Measurements from ENCODE around the gene TBL1X.
A peak's percentile ranks its signal among the peaks of the same experiment; 100 is the strongest.

Gene TBL1X

DNA sequence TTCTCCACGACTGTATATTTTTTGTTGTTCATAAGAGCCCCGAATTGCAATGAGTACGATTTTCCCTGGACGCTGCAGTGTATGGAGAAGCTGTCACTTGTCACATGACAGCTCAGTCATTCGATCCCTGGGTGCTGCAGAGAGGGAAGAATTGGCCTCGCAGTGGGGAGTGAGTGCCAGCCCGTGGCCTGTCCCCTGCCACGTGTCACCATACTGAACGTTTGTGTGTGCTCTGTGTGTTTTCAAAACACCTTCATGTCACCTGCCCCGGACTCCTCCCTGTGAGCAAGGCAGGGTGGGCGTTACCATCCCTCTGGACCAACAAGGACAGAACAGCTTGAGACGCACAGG is 77.9 kb downstream of the TBL1X start:
- no peak for TF ChIP-seq GATA1 (IDR thresholded peaks at IDR 0.05; ENCODE audit: low read depth, low read length)
- TF ChIP-seq POLR2A (IDR thresholded peaks at IDR 0.05; ENCODE audit: low read length) = no peak
- no peak for DNase-seq

DNA sequence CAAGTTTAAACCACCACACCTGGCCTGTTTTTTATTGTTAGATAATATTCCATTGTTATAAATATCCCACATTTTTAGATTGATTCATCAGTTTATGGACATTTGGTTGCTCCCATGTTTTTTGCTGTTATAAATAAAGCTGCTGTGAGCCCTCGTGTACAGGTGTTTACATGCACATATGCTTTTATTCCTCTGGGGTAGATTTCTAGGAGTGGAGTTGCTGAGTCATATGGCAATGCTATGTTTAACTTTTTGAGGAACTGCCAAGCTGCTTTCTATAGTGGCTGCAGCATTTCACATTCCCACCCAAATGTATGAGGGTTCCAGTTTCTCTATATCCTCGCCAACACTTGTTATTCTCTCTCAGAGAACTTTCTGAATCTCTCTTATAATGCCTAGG is 90.5 kb downstream of the TBL1X start:
- TF ChIP-seq GATA1 (IDR thresholded peaks at IDR 0.05; ENCODE audit: low read depth, low read length) = no peak
- no peak for TF ChIP-seq POLR2A (IDR thresholded peaks at IDR 0.05; ENCODE audit: low read length)
- peak; percentile 2 to 33 for DNase-seq

DNA sequence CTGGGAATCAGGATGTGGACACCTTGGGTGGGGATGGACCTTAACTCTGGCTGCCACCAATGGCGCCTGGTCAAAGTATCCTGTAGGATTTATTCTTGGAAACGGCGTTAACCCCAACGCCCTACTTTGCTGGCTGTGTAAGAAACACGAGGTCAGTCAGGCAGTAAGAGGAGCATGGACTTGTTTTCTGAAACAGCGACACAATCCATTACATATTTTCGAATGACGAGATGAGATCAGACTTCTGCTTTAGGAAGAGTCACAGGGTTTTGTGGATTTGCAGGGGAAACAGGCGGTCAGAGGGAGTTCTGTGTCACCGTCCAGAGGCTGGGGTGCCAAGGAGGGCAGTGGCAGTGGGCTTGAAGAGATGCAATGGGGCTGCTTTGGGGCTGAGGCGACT is 92.2 kb downstream of the TBL1X start:
- DNase-seq = no peak
- no peak for TF ChIP-seq POLR2A (IDR thresholded peaks at IDR 0.05; ENCODE audit: low read length)
- no peak for TF ChIP-seq GATA1 (IDR thresholded peaks at IDR 0.05; ENCODE audit: low read depth, low read length)

DNA sequence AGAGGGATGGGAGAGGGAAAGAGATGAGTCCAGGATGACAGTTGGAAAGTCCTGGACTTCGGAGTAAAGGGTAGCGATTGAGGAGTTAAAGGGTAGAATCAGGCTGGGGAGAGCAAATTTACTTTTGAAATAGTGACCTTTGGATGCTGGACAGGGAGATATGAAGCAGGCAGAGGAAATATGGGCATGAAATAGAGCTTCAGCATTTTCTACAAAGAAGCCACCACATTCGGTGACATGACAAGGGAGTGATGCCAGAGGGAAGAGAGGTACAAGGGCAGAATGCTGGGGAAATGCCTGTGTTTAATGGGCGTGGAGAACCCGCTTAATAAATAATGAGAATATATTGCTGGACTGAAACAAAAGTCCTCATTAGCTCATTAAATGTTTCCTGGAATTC is 92.7 kb downstream of the TBL1X start:
- DNase-seq = no peak
- TF ChIP-seq GATA1 (IDR thresholded peaks at IDR 0.05; ENCODE audit: low read depth, low read length) (no peak), POLR2A (IDR thresholded peaks at IDR 0.05; ENCODE audit: low read length) (no peak)

DNA sequence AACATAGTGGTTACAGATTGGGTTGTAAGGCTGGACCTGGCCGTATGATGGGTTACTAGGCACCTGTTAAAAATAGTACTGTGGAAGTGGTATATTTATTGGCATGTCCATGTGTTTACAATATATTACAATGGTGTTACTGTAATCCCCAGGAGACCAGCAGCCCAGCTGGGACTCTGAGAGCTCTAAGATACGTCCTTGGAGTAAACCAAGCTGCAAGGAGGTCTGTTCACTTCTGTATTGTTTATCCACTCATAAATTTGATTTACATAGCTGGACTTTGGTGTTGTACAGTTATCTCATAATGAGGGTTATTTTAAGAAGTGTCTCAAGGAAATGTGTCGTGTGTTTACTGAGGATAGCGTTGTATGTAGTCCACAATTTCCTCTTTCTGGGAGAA is 93.8 kb downstream of the TBL1X start:
- no peak for DNase-seq
- TF ChIP-seq POLR2A (IDR thresholded peaks at IDR 0.05; ENCODE audit: low read length) (no peak), GATA1 (IDR thresholded peaks at IDR 0.05; ENCODE audit: low read depth, low read length) (no peak)

DNA sequence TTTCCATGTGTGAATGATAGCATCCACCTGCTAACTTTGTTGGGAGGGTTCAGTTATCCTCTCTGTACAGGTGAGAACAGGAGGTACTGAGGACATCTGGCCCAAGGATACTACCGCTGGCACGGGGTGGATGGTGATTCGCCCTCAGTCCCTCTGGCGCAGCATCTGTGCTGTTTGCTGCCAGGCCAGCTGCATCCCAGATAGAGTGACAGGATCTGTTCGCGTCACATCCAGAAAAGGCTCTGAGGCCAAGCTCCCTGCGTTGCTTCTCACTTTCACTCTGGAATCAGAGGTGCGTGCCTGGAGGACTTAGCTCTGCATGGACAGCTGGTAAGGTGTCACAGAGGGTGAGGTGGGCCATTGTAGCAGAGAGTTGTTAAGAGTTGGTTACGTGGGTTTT is 95.4 kb downstream of the TBL1X start:
- DNase-seq = no peak
- no peak for TF ChIP-seq POLR2A (IDR thresholded peaks at IDR 0.05; ENCODE audit: low read length)
- no peak for TF ChIP-seq GATA1 (IDR thresholded peaks at IDR 0.05; ENCODE audit: low read depth, low read length)

DNA sequence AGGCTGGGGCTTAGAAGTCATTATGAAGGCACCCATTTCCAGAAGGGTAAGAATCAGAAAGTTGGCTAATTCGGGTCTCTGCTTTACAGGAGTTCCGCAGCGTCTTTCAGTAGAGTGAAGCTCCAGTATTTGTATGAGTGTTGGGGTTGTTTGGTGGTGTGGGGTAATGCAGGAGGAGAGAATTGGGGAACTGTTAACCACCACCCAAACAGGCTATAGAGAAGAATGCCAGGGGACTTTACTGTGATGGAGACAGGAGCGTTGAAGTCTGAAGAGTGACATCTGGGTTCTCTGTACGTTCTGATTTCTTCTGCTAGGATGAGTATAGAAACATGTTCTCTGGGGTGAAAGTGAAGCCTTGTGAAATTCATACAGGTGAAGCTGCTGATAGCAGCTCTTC is 96.3 kb downstream of the TBL1X start:
- TF ChIP-seq POLR2A (IDR thresholded peaks at IDR 0.05; ENCODE audit: low read length) (no peak), GATA1 (IDR thresholded peaks at IDR 0.05; ENCODE audit: low read depth, low read length) (no peak)

DNA sequence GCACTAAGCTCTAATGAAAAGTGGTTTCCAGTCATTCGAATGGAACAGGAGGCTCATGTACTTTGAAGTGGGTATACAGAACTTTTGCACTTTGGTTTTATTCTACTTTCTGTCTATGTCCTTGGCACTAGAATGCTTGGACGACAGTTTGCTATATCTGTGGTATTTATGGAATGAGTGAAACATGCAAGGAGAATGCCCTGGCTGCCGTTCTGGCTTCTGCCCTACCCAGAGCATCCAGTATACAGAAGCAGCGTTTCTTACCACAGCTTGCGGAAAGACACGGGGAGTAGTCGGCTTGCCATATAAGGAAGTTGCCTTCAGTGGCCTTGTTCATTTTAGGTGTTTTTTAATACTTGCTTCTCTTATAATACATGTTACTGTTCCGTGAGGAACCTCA is 98.0 kb downstream of the TBL1X start:
- no peak for TF ChIP-seq POLR2A (IDR thresholded peaks at IDR 0.05; ENCODE audit: low read length)
- TF ChIP-seq GATA1 (IDR thresholded peaks at IDR 0.05; ENCODE audit: low read depth, low read length) = no peak
- no peak for DNase-seq

More for the DNA sequence above, 96.3 kb downstream of the TBL1X start:
- DNase-seq = no peak

DNA sequence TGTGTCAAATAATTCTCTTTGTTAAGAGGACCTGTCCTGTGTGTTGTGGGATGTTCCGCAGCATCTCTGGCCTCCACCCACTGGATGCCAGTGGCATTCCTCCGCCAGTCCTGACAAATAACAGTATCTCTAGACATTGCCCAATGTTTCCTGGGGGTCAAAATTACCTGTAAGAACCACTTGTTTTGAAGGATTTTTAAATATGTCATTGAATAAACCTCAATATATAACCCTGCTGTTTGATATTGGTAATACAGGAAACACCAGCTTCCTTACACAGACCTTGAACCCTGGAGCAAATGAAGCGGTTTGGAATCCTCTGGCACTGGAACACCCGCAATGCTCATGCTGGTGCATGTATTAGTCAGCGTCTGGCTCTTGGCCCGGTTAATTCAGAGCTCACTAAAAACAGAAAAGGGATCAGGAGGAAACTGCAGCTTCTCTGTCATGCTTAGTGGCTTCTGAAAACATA is 101.3 kb downstream of the TBL1X start:
- TF ChIP-seq POLR2A (IDR thresholded peaks at IDR 0.05; ENCODE audit: low read length) (no peak), GATA1 (IDR thresholded peaks at IDR 0.05; ENCODE audit: low read depth, low read length) (no peak)
- DNase-seq = peak in 1 of 2 experiments; percentile 1

DNA sequence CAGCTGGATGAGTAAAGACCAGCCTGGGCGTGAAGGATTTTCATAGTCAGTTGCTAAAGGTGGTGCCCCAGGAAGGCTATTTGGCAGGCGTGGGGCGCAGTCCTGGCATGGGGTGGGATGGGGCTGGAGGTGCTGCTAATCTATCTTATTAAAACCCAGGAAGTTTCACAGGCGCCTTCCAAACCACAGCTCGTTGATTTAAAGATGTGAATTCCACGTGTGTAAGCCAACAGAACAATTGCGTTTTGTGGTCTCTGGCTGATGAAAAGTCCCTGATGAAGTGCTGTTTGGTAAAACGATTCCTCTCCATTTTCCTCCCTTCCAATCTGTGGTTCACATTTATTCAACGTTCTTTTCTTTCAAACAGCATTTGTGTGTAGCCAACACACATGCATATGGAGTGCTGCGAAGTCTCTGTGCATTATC is 105.0 kb downstream of the TBL1X start:
- DNase-seq = no peak
- no peak for TF ChIP-seq POLR2A (IDR thresholded peaks at IDR 0.05; ENCODE audit: low read length)
- TF ChIP-seq GATA1 (IDR thresholded peaks at IDR 0.05; ENCODE audit: low read depth, low read length) = no peak

DNA sequence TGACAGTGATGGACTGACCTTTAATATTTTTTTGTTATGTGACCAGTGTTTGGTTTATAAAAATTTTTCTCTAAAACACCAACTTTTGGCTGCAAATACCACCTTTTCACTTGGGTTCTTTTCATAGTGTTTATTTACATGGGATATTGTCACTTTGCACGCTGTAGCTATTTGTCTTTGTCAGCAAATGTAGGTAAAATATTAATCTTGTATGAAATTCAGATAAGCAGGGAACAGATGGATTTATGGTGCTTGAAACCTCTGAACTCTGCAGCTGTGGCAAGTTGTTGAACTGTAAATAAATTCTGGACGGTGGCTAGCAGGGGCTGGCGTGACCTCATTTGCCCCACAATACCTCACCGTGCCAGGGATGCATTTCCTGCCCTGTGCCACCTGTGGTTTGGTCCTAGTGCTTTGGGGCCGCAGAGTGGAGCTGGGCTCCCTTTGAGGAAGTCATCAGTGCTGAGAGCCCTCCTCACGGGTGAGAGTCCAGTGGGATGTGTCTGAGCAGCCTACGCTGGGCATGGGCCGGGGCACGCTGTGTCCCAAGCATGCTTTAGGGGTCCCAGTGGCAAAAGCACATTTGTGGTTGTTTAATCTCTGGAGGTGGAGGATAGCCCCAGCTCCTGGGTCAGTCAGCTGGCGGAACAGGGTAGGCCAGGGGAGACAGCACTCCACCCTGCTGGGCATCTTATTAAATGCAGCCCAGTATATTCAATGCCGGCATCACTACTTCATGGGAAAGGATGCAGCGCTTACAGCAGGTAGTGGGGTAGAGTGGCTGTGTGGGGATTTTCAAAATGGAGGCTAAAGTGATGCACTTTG is 108.6 kb downstream of the TBL1X start:
- no peak for DNase-seq
- TF ChIP-seq POLR2A (IDR thresholded peaks at IDR 0.05; ENCODE audit: low read length) = no peak
- TF ChIP-seq GATA1 (IDR thresholded peaks at IDR 0.05; ENCODE audit: low read depth, low read length) = no peak

DNA sequence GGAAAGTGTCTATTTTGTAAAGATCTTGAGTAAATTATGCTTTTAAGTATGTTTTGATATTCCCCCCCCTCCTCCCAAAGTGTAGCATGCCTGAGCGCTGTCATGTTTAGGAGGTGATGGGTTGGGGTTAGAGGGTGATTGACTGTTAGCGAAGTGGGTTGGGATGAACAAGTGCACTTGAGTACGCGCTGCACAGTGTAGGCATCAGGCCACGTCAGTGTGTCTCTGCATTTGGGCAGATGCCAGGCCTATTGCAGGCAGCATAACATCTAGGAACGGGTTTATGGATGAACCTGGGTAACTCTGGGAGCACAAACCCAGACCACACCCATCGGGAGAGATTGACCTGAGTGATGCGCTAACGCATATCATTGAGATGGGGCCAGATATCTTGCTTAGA is 111.2 kb downstream of the TBL1X start:
- TF ChIP-seq POLR2A (IDR thresholded peaks at IDR 0.05; ENCODE audit: low read length) (no peak), GATA1 (IDR thresholded peaks at IDR 0.05; ENCODE audit: low read depth, low read length) (no peak)
- DNase-seq = no peak

DNA sequence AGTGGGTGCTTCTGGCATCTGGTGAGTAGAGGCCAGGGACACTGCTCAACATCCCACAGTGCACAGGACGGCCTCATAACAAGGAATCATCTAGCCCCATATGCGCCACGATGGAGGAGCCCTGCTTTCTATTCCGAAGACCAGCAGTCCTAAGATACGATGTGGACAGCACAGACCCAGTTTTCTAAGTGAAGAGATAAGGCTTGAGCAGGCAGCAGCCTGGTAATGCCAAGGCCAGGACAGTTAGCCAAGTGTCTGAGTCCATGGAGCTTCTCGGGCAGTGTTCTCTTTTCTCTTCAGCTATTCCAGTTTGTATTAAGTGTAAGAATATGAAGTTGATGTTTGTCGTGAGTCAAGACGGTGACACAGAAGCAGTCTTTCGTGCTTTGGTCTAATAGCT is 112.7 kb downstream of the TBL1X start:
- TF ChIP-seq POLR2A (IDR thresholded peaks at IDR 0.05; ENCODE audit: low read length) (no peak), GATA1 (IDR thresholded peaks at IDR 0.05; ENCODE audit: low read depth, low read length) (no peak)
- DNase-seq = no peak

DNA sequence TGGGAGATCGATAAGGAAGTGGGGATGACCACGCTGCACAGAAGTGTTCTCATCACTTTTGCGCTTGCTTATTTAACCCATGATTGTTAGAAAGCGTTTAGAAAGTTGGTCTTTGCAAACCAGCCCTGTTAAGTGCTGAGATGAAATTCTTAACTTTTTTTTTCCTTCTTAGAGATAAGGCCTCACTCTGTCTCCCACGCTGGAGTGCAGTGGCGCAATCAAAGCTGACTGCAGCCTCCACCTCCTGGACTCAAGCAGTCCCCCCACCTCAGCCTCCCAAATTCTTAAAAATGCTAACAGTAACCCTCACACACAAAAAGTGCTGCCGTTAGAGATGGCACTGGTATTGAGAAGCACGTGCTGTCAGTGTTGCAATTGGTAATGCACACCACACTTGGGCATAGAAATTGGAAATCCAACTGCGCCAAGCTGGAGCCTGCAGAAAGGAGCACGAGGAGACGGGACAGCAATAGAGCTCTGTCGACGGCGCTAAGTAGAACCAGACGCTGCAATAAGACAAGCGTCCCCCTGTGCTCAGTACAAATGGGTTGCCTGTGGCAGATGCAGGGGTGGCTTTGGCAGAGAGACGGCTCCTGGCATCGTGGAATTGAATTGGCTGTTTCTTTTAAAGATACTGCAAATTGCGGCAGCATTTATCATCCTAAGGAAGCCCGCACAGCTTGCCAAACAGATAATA is 113.4 kb downstream of the TBL1X start:
- TF ChIP-seq POLR2A (IDR thresholded peaks at IDR 0.05; ENCODE audit: low read length) = no peak
- TF ChIP-seq GATA1 (IDR thresholded peaks at IDR 0.05; ENCODE audit: low read depth, low read length) = no peak

More for the DNA sequence above, 113.4 kb downstream of the TBL1X start:
- DNase-seq = no peak
